Measurements from ENCODE around the gene GNG4. TPM values are rescaled to one million over a fixed set of nuclear protein-coding genes. Genes with fewer than 3 reads are reported as not detected.

Gene GNG4
- total and polyA plus RNA-seq, 9 of the 15 experiments (the other 6 are each of a cell fraction or from before 2014, with no cell fraction given), result 0.06 to 0.58 (median 0.08) TPM; not detected in 4

DNA sequence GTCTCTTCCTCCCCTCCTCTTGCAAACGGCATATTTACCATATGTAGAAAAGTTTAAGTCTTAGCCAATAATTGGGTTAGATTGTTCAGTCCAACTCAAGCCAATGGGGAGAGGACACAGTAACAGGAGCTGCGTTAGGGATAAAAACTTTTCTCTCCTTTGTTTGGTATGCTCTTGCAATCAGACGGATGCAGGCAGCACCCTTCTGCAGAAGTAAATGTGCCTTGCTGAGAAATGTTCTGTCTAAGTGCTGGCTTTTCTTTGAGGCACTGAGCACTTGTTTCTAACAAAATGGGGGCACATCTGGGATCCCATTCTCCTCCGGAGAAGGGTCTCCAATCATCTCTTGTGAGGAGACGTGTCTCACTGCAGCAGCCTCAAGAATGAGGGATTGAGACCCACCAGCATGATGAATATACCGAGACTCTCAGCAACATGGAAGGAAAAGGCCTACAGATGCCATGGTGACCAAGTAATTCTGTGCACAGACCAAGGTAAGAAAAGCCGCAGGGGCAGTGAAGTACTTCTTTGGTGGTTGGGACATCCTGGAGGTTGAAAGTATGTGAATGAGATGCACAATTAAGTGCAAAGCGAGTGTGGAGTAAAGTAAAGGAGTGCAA, 20.7 kb upstream of the GNG4 start:
- FAIRE-seq (no peak), ATAC-seq (no peak), DNase-seq (ENCODE audit: extremely low read depth in 1 of 4, low spot score in 3 of 4) (no peak)
- intact Hi-C loops (cut with micrococcal nuclease) (no loop called here), in situ Hi-C loops (cut with MboI) (no loop called here)
- peaks cover 6% of the 10 kb centered on the region; the same call in 1 of the 2 replicates for H3K9me3 ChIP-seq (replicated peaks; ENCODE audit: control insufficient read depth, insufficient read depth, low read depth, low read length)
- H3K4me1 ChIP-seq (replicated peaks in 1 of 2; ENCODE audit: control insufficient read depth in 2 of 2, insufficient read depth in 2 of 2, low read length in 2 of 2), result no peaks in the 10 kb centered on the region
- no peaks in the 10 kb centered on the region for H3K79me2 ChIP-seq (ENCODE audit: control insufficient read depth, insufficient read depth, low read length)
- H3K27ac ChIP-seq (ENCODE audit: extremely low read depth, low read depth, low read length), result no peak overlapping the region
- H3K9me1 ChIP-seq (ENCODE audit: control insufficient read depth, insufficient read depth, low read length), result no peaks in the 10 kb centered on the region
- ChIA-PET CTCF (ENCODE audit: low intra/inter-chr PET ratio) (no interaction called here), POLR2A (interaction anchor here (0.8 kb wide), 1 partner anchor 93 kb away, joined by 4 read pairs; no protein-coding TSS in a partner anchor)
- H4K20me1 ChIP-seq (replicated peaks; ENCODE audit: control insufficient read depth, insufficient read depth, low read length), result no peaks in the 10 kb centered on the region
- no peak for TF ChIP-seq ZSCAN29 (IDR thresholded peaks at IDR 0.05)
- TF ChIP-seq CBX5 (IDR thresholded peaks at IDR 0.05; ENCODE audit: borderline replicate concordance, low read depth), result peak; percentile 92
- no peak for TF ChIP-seq ZNF76 (CRISPR knock-in tag; IDR thresholded peaks at IDR 0.05; ENCODE audit: borderline replicate concordance)
- TF ChIP-seq CBX3 (IDR thresholded peaks at IDR 0.05; ENCODE audit: borderline replicate concordance in 1 of 2, low read length in 2 of 2), result peak in 1 of 2 experiments; percentile 95; a peak in 2 of 3 replicates
- no peak for TF ChIP-seq ZBTB8A (IDR thresholded peaks at IDR 0.05; ENCODE audit: partially characterized antibody)
- peak; percentile 69; the same call in 1 of the 2 replicates for TF ChIP-seq TRIM28 (IDR thresholded peaks at IDR 0.05)
- TF ChIP-seq ZNF561 (CRISPR knock-in tag; conservative IDR thresholded peaks at IDR 0.05), result peak; percentile 81; the same call in 1 of the 2 replicates
- peak; percentile 82 for TF ChIP-seq ZNF280A (IDR thresholded peaks at IDR 0.05; ENCODE audit: low read depth, partially characterized antibody)
- TF ChIP-seq, protein P1, sequence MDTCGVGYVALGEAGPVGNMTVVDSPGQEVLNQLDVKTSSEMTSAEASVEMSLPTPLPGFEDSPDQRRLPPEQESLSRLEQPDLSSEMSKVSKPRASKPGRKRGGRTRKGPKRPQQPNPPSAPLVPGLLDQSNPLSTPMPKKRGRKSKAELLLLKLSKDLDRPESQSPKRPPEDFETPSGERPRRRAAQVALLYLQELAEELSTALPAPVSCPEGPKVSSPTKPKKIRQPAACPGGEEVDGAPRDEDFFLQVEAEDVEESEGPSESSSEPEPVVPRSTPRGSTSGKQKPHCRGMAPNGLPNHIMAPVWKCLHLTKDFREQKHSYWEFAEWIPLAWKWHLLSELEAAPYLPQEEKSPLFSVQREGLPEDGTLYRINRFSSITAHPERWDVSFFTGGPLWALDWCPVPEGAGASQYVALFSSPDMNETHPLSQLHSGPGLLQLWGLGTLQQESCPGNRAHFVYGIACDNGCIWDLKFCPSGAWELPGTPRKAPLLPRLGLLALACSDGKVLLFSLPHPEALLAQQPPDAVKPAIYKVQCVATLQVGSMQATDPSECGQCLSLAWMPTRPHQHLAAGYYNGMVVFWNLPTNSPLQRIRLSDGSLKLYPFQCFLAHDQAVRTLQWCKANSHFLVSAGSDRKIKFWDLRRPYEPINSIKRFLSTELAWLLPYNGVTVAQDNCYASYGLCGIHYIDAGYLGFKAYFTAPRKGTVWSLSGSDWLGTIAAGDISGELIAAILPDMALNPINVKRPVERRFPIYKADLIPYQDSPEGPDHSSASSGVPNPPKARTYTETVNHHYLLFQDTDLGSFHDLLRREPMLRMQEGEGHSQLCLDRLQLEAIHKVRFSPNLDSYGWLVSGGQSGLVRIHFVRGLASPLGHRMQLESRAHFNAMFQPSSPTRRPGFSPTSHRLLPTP (IDR thresholded peaks at IDR 0.05; ENCODE audit: borderline replicate concordance, extremely low read depth, insufficient read length), result no peak
- no peak for TF ChIP-seq CTBP1 (IDR thresholded peaks at IDR 0.05; ENCODE audit: borderline replicate concordance)
- TF ChIP-seq TEAD4 (IDR thresholded peaks at IDR 0.05; ENCODE audit: low read length), result no peak
- no peak for TF ChIP-seq TEAD4 (CRISPR knock-in tag; IDR thresholded peaks at IDR 0.05; ENCODE audit: borderline replicate concordance)
- no peak for TF ChIP-seq SIN3B (IDR thresholded peaks at IDR 0.05; ENCODE audit: low read depth)
- H3K27me3 ChIP-seq (ENCODE audit: control insufficient read depth in 2 of 2, insufficient read depth in 2 of 2, low read length in 2 of 2), result no peaks in the 10 kb centered on the region; a peak in 1 of 5 replicates
- no peak overlapping the region for H3K9ac ChIP-seq (ENCODE audit: insufficient read depth in 1 of 2, low read depth in 2 of 2, low read length in 2 of 2)
- BruUV-seq (replicated peaks), result no TSS peak
- no peak overlapping the region for H3K4me2 ChIP-seq (ENCODE audit: insufficient read depth, low read length)
- 0% methylated on average over 8 of the region's 8 CpGs for WGBS (ENCODE audit: insufficient coverage, low coverage, missing lambda C conversion rate)
- H3K36me3 ChIP-seq (ENCODE audit: control insufficient read depth, insufficient read depth, low read length), result no peaks in the 10 kb centered on the region
- no peak overlapping the region for H3K4me3 ChIP-seq
- no peak overlapping the region for H2AFZ ChIP-seq (ENCODE audit: low read depth, low read length)

All from K562 (cell line).